ENCODE results near the gene KRTAP2-4. TPM values are rescaled to one million over a fixed set of nuclear protein-coding genes. Genes with fewer than 3 reads are reported as not detected.
"Not testable (repeated sequence)": the region's sequence is repeated elsewhere in the genome, so short reads cannot be mapped to it uniquely, and the experiment has no call there.

KRTAP2-4 gene
- total and polyA plus RNA-seq, 11 donors, result not detected

- WGBS, 4 donors, result 61 to 74% (median 70%) methylated on average over 3 of the region's 3 CpGs
- Histone ChIP-seq H3K27me3 (peaks cover 0 to 15% (median 0%) of the 10 kb centered on the region in 9 donors), H3K36me3 (no peaks in the 10 kb centered on the region), H3K9me3 (no peaks in the 10 kb centered on the region), H3K4me1 (no peaks in the 10 kb centered on the region), H3K27ac (no peak overlapping the region), H3K4me3 (no peak overlapping the region)
- ATAC-seq (no peak), DNase-seq (no peak)
- TF ChIP-seq CTCF (IDR thresholded peaks at IDR 0.05) (no peak), POLR2A (IDR thresholded peaks at IDR 0.05) (no peak)
- intact Hi-C loops (cut with DNase I), result no loop called here
These were observed 3.4 kb upstream of the KRTAP2-4 start for GRCh38 chr17:41069031-41069430.

GRCh38 chr17:41067281-41067680, 1.6 kb upstream of the KRTAP2-4 start:
- TF ChIP-seq CTCF (IDR thresholded peaks at IDR 0.05) (no peak), POLR2A (IDR thresholded peaks at IDR 0.05) (no peak)
- intact Hi-C loops (cut with DNase I), result no loop called here
- H3K4me1 ChIP-seq, result no peaks in the 10 kb centered on the region
- no peaks in the 10 kb centered on the region for H3K36me3 ChIP-seq
- ATAC-seq (no peak), DNase-seq (no peak)
- no peak overlapping the region for H3K27ac ChIP-seq
- H3K27me3 ChIP-seq, result peaks cover 0 to 13% (median 0%) of the 10 kb centered on the region in 9 donors
- H3K9me3 ChIP-seq, result no peaks in the 10 kb centered on the region
- H3K4me3 ChIP-seq, result no peak overlapping the region

GRCh38 chr17:41065016-41065689, 526 bp downstream of the KRTAP2-4 start:
- H3K4me3 ChIP-seq; DNase-seq; H3K36me3 ChIP-seq; ATAC-seq; intact Hi-C loops (cut with DNase I); H3K4me1 ChIP-seq; H3K9me3 ChIP-seq; H3K27ac ChIP-seq: not testable (repeated sequence)
- peaks cover 0 to 31% (median 8%) of the 10 kb centered on the region in 9 donors for H3K27me3 ChIP-seq
- WGBS, 4 donors, result 57 to 68% (median 64%) methylated on average over 7 of the region's 16 CpGs

GRCh38 chr17:41064301-41064700, 1.4 kb downstream of the KRTAP2-4 start:
- no peaks in the 10 kb centered on the region for H3K9me3 ChIP-seq
- ATAC-seq (no peak), DNase-seq (no peak)
- H3K27ac ChIP-seq, result no peak overlapping the region
- WGBS, 4 donors, result 74 to 90% (median 82%) methylated on average over 1 of the region's 1 CpG
- no peak for TF ChIP-seq CTCF (IDR thresholded peaks at IDR 0.05)
- TF ChIP-seq POLR2A (IDR thresholded peaks at IDR 0.05), result no peak
- H3K4me3 ChIP-seq, result no peak overlapping the region
- peaks cover 0 to 35% (median 10%) of the 10 kb centered on the region in 9 donors for H3K27me3 ChIP-seq
- no peaks in the 10 kb centered on the region for H3K4me1 ChIP-seq
- no peaks in the 10 kb centered on the region for H3K36me3 ChIP-seq
- intact Hi-C loops (cut with DNase I), result no loop called here

GRCh38 chr17:41063449-41063848, 2.2 kb downstream of the KRTAP2-4 start:
- intact Hi-C loops (cut with DNase I), result no loop called here
- DNase-seq (no peak), ATAC-seq (no peak)
- Histone ChIP-seq H3K4me1 (no peaks in the 10 kb centered on the region), H3K9me3 (no peaks in the 10 kb centered on the region), H3K27ac (no peak overlapping the region), H3K36me3 (no peaks in the 10 kb centered on the region), H3K27me3 (peaks cover 0 to 43% (median 17%) of the 10 kb centered on the region in 9 donors), H3K4me3 (no peak overlapping the region)
- TF ChIP-seq CTCF (IDR thresholded peaks at IDR 0.05) (no peak), POLR2A (IDR thresholded peaks at IDR 0.05) (no peak)
- 81 to 91% (median 85%) methylated on average over 4 of the region's 4 CpGs for WGBS, 4 donors
